PC-3 (cell line): Measurements from ENCODE around the gene ROMO1. TPM values are rescaled to one million over a fixed set of nuclear protein-coding genes. Genes with fewer than 3 reads are reported as not detected.

Experiments
- ATAC-seq: fragments of 200-7000 bp; cut with Tn5 transposase; 2 replicates; pipeline ENCODE4 v1.9.1; 2020; ENCODE audit warnings: mild to moderate bottlenecking, moderate library complexity
- BruUV-seq: library from RNA; stranded (reverse); fragments of 400-500 nt; replicated peaks from 2 replicates; lab custom pipeline; 2021; lab: Mats Ljungman, UMichigan
- CTCF ChIA-PET: fragments of 300-600 bp; sonication (Branson Sonifier 250); formaldehyde crosslinking; loops from one replicate; lab custom pipeline; 2022; ENCODE audit warnings: antibody characterized with exemption; lab: Charles Lee
- POLR2A ChIA-PET: fragments of 300-600 bp; sonication (Branson Sonifier 250); formaldehyde crosslinking; loops from one replicate; lab custom pipeline; 2022; ENCODE audit warnings: antibody characterized with exemption; ENCODE audit not compliant: unreplicated experiment; lab: Charles Lee
- DNase-seq: peaks from one replicate; pipeline ENCODE4 v3.0.0-alpha.2; 2015
- H2AFZ ChIP-seq: fragments of 300-600 bp; sonication (generic); 2 replicates; pipeline ENCODE4 v1.6.0; 2016; ENCODE audit warnings: antibody characterized with exemption, low read length
- H3F3A ChIP-seq: fragments of 300-600 bp; sonication (generic); one replicate; pipeline ENCODE4 v1.6.0; 2017; ENCODE audit warnings: antibody characterized with exemption, low read length, control low read depth, mild to moderate bottlenecking; ENCODE audit not compliant: unreplicated experiment
- H3K27ac ChIP-seq: fragments of 300-600 bp; sonication (generic); 2 replicates; pipeline ENCODE4 v1.5.1; 2016; ENCODE audit warnings: mild to moderate bottlenecking, low read length
- H3K27me3 ChIP-seq: fragments of 300-600 bp; sonication (generic); 2 replicates; pipeline ENCODE4 v1.6.1; 2016; ENCODE audit warnings: low read length, mixed read lengths
- H3K36me3 ChIP-seq: fragments of 300-600 bp; sonication (generic); 2 replicates; pipeline ENCODE4 v1.6.1; 2016; ENCODE audit warnings: low read depth, mixed run types, low read length, mixed read lengths
- H3K4me1 ChIP-seq: fragments of 300-600 bp; sonication (generic); 2 replicates; pipeline ENCODE4 v1.5.1; 2016; ENCODE audit warnings: low read length; ENCODE audit not compliant: insufficient read depth
- H3K4me2 ChIP-seq: fragments of 300-600 bp; sonication (generic); 2 replicates; pipeline ENCODE4 v1.6.0; 2016; ENCODE audit warnings: low read length
- H3K4me3 ChIP-seq: fragments of 300-600 bp; sonication (generic); 2 replicates; pipeline ENCODE4 v1.5.1; 2016; ENCODE audit warnings: mild to moderate bottlenecking, low read length, mixed read lengths
- H3K79me2 ChIP-seq: fragments of 300-600 bp; sonication (generic); 2 replicates; pipeline ENCODE4 v1.6.1; 2017; ENCODE audit warnings: low read length, mixed read lengths
- H3K9ac ChIP-seq: fragments of 300-600 bp; sonication (generic); 2 replicates; pipeline ENCODE4 v1.6.0; 2016; ENCODE audit warnings: mild to moderate bottlenecking, low read length
- H3K9me2 ChIP-seq: fragments of 300-600 bp; sonication (generic); replicated peaks from 2 replicates; pipeline ENCODE4 v1.6.1; 2016; ENCODE audit warnings: mixed run types, low read length, mixed read lengths
- H3K9me3 ChIP-seq: fragments of 300-600 bp; sonication (generic); 2 replicates; pipeline ENCODE4 v1.6.1; 2016; ENCODE audit warnings: low read length, mixed read lengths
- H4K20me1 ChIP-seq: fragments of 300-600 bp; sonication (generic); 2 replicates; pipeline ENCODE4 v1.6.1; 2016; ENCODE audit warnings: low read length, mixed read lengths
- EZH2 ChIP-seq: fragments of 300-600 bp; sonication (generic); IDR thresholded peaks from one replicate; pipeline ENCODE4 v1.6.1; 2017; ENCODE audit warnings: antibody characterized with exemption, mild to moderate bottlenecking, low read length; ENCODE audit not compliant: unreplicated experiment
- EZH2phosphoT487 ChIP-seq: fragments of 300-600 bp; sonication (generic); IDR thresholded peaks from 2 replicates; pipeline ENCODE4 v1.6.1; 2018; ENCODE audit warnings: mild to moderate bottlenecking, antibody characterized with exemption, low read length, borderline replicate concordance
- intact Hi-C: fragments of 100-400 bp; cut with micrococcal nuclease; formaldehyde crosslinking; loops from 2 replicates; pipeline ENCODE4 v1.9.0; 2023
- total RNA-seq: library from RNA; depleted of rRNA; stranded (reverse); fragments of >200 nt; gene quantifications from 2 replicates; pipeline ENCODE4 v1.2.3, GENCODE V29; 2014
- TF ChIP-seq, protein P1 (sequence below): fragments of 300-600 bp; sonication (generic); conservative IDR thresholded peaks from 2 replicates; pipeline ENCODE4 v1.5.1; 2017; ENCODE audit warnings: antibody characterized with exemption, low read depth, mild to moderate bottlenecking, low read length

Gene ROMO1
- total RNA-seq, 1 experiment from 2014 or later, result 530 TPM

DNA sequence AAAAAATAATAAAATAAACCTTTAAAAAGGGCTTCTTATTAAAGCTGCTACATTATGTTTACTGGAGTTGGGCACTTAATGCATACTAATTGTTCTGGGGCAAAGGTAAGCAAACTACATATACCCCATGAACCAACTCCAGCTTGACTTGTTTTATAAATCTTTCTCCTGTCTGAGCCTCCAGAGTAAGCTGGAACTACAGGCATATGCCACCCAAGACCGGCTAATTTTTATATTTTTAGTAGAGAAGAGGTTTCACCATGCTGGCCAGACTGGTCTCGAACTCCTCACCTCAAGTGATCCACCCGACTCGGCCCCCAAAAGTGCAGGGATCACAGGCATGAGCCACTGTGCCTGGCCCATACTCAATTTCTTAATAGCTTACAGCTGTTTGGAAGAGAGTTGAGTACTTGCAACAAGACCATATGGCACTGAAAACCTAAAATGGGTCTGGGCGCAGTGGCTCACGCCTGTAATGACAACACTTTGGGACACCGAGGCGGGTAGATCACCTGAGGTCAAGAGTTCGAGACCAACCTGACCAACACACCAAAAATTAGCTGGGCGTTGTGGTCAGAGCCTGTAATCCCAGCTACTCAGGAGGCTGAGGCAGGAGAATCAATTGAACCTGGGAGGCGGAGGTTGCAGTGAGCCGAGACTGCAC lies 19.9 kb downstream of the ROMO1 start:
- no TSS peak for BruUV-seq

GRCh38 chr20:35719717-35720116 lies 20.5 kb downstream of the ROMO1 start:
- Histone ChIP-seq H3K36me3 (peaks cover 91% of the 10 kb centered on the region), H3K27ac (no peak overlapping the region), H3K4me3 (no peak overlapping the region), H3K27me3 (no peaks in the 10 kb centered on the region), H3K79me2 (peaks cover 93% of the 10 kb centered on the region), H3K9me3 (no peaks in the 10 kb centered on the region), H4K20me1 (peaks cover 85% of the 10 kb centered on the region), H3K9ac (no peak overlapping the region), H3K9me2 (no peaks in the 10 kb centered on the region), H2AFZ (no peak overlapping the region), H3K4me1 (no peaks in the 10 kb centered on the region), H3F3A (peaks cover 20% of the 10 kb centered on the region), H3K4me2 (no peak overlapping the region)
- ATAC-seq (no peak), DNase-seq (no peak)
- BruUV-seq, result no TSS peak
- intact Hi-C loops, result no loop called here
- CTCF ChIA-PET, result no interaction called here
- POLR2A ChIA-PET, result no interaction called here
- TF ChIP-seq, protein P1, sequence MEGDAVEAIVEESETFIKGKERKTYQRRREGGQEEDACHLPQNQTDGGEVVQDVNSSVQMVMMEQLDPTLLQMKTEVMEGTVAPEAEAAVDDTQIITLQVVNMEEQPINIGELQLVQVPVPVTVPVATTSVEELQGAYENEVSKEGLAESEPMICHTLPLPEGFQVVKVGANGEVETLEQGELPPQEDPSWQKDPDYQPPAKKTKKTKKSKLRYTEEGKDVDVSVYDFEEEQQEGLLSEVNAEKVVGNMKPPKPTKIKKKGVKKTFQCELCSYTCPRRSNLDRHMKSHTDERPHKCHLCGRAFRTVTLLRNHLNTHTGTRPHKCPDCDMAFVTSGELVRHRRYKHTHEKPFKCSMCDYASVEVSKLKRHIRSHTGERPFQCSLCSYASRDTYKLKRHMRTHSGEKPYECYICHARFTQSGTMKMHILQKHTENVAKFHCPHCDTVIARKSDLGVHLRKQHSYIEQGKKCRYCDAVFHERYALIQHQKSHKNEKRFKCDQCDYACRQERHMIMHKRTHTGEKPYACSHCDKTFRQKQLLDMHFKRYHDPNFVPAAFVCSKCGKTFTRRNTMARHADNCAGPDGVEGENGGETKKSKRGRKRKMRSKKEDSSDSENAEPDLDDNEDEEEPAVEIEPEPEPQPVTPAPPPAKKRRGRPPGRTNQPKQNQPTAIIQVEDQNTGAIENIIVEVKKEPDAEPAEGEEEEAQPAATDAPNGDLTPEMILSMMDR, result no peak
- TF ChIP-seq EZH2, result no peak
- no peak for TF ChIP-seq EZH2phosphoT487

More for the DNA sequence above, 19.9 kb downstream of the ROMO1 start:
- Histone ChIP-seq H3K9me2 (no peaks in the 10 kb centered on the region), H3K27me3 (no peaks in the 10 kb centered on the region), H3K27ac (no peak overlapping the region), H3K9me3 (no peaks in the 10 kb centered on the region), H3K79me2 (peaks cover 88% of the 10 kb centered on the region), H3K4me3 (no peak overlapping the region), H4K20me1 (peaks cover 80% of the 10 kb centered on the region), H2AFZ (no peak overlapping the region), H3K9ac (no peak overlapping the region), H3F3A (peaks cover 20% of the 10 kb centered on the region), H3K4me2 (no peak overlapping the region), H3K36me3 (peaks cover 90% of the 10 kb centered on the region), H3K4me1 (no peaks in the 10 kb centered on the region)
- POLR2A ChIA-PET, result interaction anchor here (0.6 kb wide), 1 partner anchor 19 kb away, joined by 3 read pairs; no protein-coding TSS in a partner anchor
- DNase-seq (no peak), ATAC-seq (no peak)
- CTCF ChIA-PET, result interaction anchor here (0.7 kb wide), 1 partner anchor 102 kb away, joined by 5 read pairs; no protein-coding TSS in a partner anchor
- intact Hi-C loops, result no loop called here
- TF ChIP-seq, protein P1, result no peak
- TF ChIP-seq EZH2 (no peak), EZH2phosphoT487 (no peak)
